PC-9 (cell line): ENCODE measurements around the gene KRT80. TPM values are rescaled to one million over a fixed set of nuclear protein-coding genes. Genes with fewer than 3 reads are reported as not detected.

Experiments
- BruUV-seq: library from RNA; stranded (reverse); fragments of 400-500 nt; replicated peaks from 2 replicates; lab custom pipeline; 2021; lab: Mats Ljungman, UMichigan
- CTCF ChIA-PET: fragments of 300-600 bp; sonication (Branson Sonifier 250); formaldehyde crosslinking; loops from one replicate; lab custom pipeline; 2022; ENCODE audit warnings: antibody characterized with exemption; lab: Charles Lee
- POLR2A ChIA-PET: fragments of 300-600 bp; sonication (Branson Sonifier 250); formaldehyde crosslinking; loops from one replicate; lab custom pipeline; 2022; ENCODE audit warnings: antibody characterized with exemption; ENCODE audit not compliant: unreplicated experiment; lab: Charles Lee
- DNase-seq, 2 experiments: peaks; one replicate each; pipeline versions ENCODE4 v3.0.0 to v3.0.0-alpha.2; 2015 to 2022; ENCODE audit warnings: mixed read lengths in 1 of 2
- H2AFZ ChIP-seq: fragments of 200-600 bp; sonication (generic); 2 replicates; pipeline ENCODE4 v1.8.1; 2017; ENCODE audit warnings: antibody characterized with exemption
- H3F3A ChIP-seq: fragments of 200-600 bp; sonication (generic); 2 replicates; pipeline ENCODE4 v1.8.1; 2017; ENCODE audit warnings: antibody characterized with exemption, mild to moderate bottlenecking, low read depth; ENCODE audit not compliant: insufficient read depth
- H3K27ac ChIP-seq: fragments of 200-600 bp; sonication (generic); 2 replicates; pipeline ENCODE4 v1.6.1; 2016; ENCODE audit warnings: mixed run types
- H3K27me3 ChIP-seq: fragments of 200-600 bp; sonication (generic); 2 replicates; pipeline ENCODE4 v1.6.1; 2016; ENCODE audit warnings: low read depth, mixed run types; ENCODE audit not compliant: insufficient read depth
- H3K36me3 ChIP-seq: fragments of 200-600 bp; sonication (generic); 2 replicates; pipeline ENCODE4 v1.6.1; 2016; ENCODE audit warnings: low read depth, mixed run types
- H3K4me1 ChIP-seq: fragments of 200-600 bp; sonication (generic); replicated peaks from 2 replicates; pipeline ENCODE4 v1.6.1; 2016; ENCODE audit warnings: mixed run types; ENCODE audit not compliant: insufficient read depth
- H3K4me2 ChIP-seq: fragments of 200-600 bp; sonication (generic); 2 replicates; pipeline ENCODE4 v1.6.1; 2017; ENCODE audit warnings: mixed run types
- H3K4me3 ChIP-seq: fragments of 200-600 bp; sonication (generic); 2 replicates; pipeline ENCODE4 v1.6.1; 2016; ENCODE audit warnings: mixed run types
- H3K79me2 ChIP-seq: fragments of 200-600 bp; sonication (generic); 2 replicates; pipeline ENCODE4 v1.6.1; 2017; ENCODE audit warnings: low read depth, mixed run types
- H3K9me2 ChIP-seq: fragments of 200-600 bp; sonication (generic); 2 replicates; pipeline ENCODE4 v1.8.1; 2017; ENCODE audit warnings: mild to moderate bottlenecking; ENCODE audit not compliant: insufficient read depth
- H3K9me3 ChIP-seq: fragments of 200-600 bp; sonication (generic); 2 replicates; pipeline ENCODE4 v1.8.1; 2016; ENCODE audit warnings: low read depth; ENCODE audit not compliant: insufficient read depth
- H4K20me1 ChIP-seq: fragments of 200-600 bp; sonication (generic); 2 replicates; pipeline ENCODE4 v1.8.1; 2017; ENCODE audit not compliant: insufficient read depth
- EZH2 ChIP-seq: fragments of 200-600 bp; sonication (generic); IDR thresholded peaks from 2 replicates; pipeline ENCODE4 v1.8.0; 2017; ENCODE audit warnings: antibody characterized with exemption, low read depth
- intact Hi-C: fragments of 100-400 bp; cut with micrococcal nuclease; formaldehyde crosslinking; loops from one replicate; pipeline ENCODE4 v1.10.0; 2022; ENCODE audit not compliant: unreplicated experiment
- total RNA-seq: library from RNA; stranded (reverse); gene quantifications from 2 replicates; pipeline ENCODE4 v1.2.3, GENCODE V29; 2021
- TF ChIP-seq, protein P1 (sequence below): fragments of 200-600 bp; sonication (generic); conservative IDR thresholded peaks from 2 replicates; pipeline ENCODE4 v1.6.1; 2017; ENCODE audit warnings: mixed run types, antibody characterized with exemption, mild to moderate bottlenecking, moderate library complexity

KRT80 gene
- total RNA-seq, 1 experiment from 2014 or later = 94.9 TPM

DNA sequence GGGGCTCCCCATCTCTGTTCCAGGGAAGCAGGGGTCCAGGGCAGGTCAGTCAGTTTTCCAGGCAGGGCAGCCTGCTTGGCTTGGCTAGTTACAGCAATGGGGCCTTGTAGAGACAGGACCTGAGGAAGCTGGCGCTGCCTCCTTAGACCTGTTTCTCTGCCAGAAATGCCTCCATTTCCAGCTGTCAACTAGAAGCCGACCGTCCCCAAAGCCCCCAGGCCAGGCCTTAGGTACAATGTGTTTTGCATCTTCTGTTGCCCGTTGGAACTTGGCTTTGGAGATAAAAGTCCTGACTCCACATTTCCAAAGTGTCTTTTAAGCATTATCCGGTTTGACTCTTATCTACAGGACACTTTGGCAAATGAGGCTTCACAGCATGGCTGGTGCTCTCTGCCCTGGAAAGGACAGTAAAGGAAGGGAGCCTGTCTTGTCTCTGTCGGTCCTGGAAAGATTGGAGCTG lies 42.6 kb downstream of the KRT80 start:
- peak overlapping the region; percentile 79 for H3K4me2 ChIP-seq
- DNase-seq = peak in 1 of 2 experiments; percentile 32
- H3K4me1 ChIP-seq = peaks cover 78% of the 10 kb centered on the region
- H3F3A ChIP-seq = peaks cover 77% of the 10 kb centered on the region
- H3K36me3 ChIP-seq = peaks cover 5% of the 10 kb centered on the region; the same call in 1 of the 2 replicates
- H3K9me3 ChIP-seq = no peaks in the 10 kb centered on the region
- no peak overlapping the region for H3K4me3 ChIP-seq
- CTCF ChIA-PET = interaction anchor here (0.6 to 1.3 kb wide), 3 partner anchors 8 to 730 kb away, joined by 4 to 7 read pairs (median 4); no protein-coding TSS in a partner anchor
- no peaks in the 10 kb centered on the region for H4K20me1 ChIP-seq
- no peaks in the 10 kb centered on the region for H3K27me3 ChIP-seq
- no peaks in the 10 kb centered on the region for H3K9me2 ChIP-seq
- POLR2A ChIA-PET = interaction anchor here (0.5 to 2.9 kb wide), 18 partner anchors 41 to 1121 kb away, joined by 3 to 51 read pairs (median 8); partner anchors contain the start of genes KRT8 and KRT80
- intact Hi-C loops = loop anchor here (5.0 kb wide), 3 partner anchors 293 to 778 kb away; no protein-coding TSS in a partner anchor
- no peak for TF ChIP-seq EZH2
- TF ChIP-seq, protein P1, sequence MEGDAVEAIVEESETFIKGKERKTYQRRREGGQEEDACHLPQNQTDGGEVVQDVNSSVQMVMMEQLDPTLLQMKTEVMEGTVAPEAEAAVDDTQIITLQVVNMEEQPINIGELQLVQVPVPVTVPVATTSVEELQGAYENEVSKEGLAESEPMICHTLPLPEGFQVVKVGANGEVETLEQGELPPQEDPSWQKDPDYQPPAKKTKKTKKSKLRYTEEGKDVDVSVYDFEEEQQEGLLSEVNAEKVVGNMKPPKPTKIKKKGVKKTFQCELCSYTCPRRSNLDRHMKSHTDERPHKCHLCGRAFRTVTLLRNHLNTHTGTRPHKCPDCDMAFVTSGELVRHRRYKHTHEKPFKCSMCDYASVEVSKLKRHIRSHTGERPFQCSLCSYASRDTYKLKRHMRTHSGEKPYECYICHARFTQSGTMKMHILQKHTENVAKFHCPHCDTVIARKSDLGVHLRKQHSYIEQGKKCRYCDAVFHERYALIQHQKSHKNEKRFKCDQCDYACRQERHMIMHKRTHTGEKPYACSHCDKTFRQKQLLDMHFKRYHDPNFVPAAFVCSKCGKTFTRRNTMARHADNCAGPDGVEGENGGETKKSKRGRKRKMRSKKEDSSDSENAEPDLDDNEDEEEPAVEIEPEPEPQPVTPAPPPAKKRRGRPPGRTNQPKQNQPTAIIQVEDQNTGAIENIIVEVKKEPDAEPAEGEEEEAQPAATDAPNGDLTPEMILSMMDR = no peak
- TSS peak; percentile 3 for BruUV-seq
- H3K27ac ChIP-seq = peak overlapping the region; percentile 100
- H2AFZ ChIP-seq = no peak overlapping the region
- H3K79me2 ChIP-seq = peaks cover 35% of the 10 kb centered on the region

DNA sequence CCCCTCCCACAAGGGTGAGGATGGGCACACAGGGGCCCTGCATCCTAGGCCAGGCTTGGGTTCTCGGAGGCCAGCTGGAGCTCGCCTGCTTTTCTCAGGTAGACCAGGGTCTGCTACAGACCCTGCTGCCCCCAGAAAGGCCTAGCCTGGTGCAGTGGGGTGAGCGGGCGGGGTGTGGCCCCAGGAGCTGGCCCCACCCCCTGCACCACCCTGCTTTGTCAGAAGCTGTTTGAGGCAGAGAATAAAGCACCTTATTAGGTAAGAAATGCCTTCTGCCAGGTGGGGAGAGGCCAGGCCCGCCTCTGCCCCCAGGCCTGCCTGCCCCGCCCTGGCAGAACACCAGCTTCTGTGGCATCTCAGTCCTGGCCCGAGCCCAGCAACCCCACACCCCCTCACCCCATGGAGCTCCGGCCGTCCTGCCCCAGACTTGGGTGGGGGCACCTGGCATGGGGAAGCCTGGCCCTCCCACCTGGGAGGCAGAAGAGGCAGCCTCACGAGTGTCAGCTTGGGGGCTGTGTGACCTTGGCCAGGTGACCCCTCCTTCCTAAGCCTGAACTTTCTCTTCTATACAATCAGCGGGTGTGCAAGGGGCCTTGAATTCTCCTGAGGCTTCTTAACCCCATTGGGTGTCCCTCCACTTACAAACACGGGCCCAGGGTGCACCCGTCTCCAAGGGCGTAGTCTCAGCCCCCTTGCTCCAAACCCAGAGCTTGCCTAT lies 43.2 kb downstream of the KRT80 start:
- TF ChIP-seq, protein P1 = no peak
- no peak for TF ChIP-seq EZH2
- CTCF ChIA-PET = interaction anchor here (0.5 to 1.3 kb wide), 5 partner anchors 9 to 731 kb away, joined by 3 to 7 read pairs (median 4); no protein-coding TSS in a partner anchor
- intact Hi-C loops = loop anchor here (1.0 to 5.0 kb wide), 5 partner anchors 44 to 822 kb away; partner anchors contain the start of gene KRT80
- no peaks in the 10 kb centered on the region for H3K9me2 ChIP-seq
- no peaks in the 10 kb centered on the region for H3K9me3 ChIP-seq
- BruUV-seq = no TSS peak
- H3K27me3 ChIP-seq = no peaks in the 10 kb centered on the region
- DNase-seq = peak; percentile 92 to 98
- H3K36me3 ChIP-seq = peaks cover 5% of the 10 kb centered on the region; the same call in 1 of the 2 replicates
- peak overlapping the region; percentile 100 for H3K27ac ChIP-seq
- peaks cover 78% of the 10 kb centered on the region for H3K4me1 ChIP-seq
- H3K4me3 ChIP-seq = peak overlapping the region; percentile 38; the same call in 1 of the 2 replicates
- H2AFZ ChIP-seq = no peak overlapping the region
- H3F3A ChIP-seq = peaks cover 76% of the 10 kb centered on the region
- H4K20me1 ChIP-seq = no peaks in the 10 kb centered on the region
- peaks cover 39% of the 10 kb centered on the region for H3K79me2 ChIP-seq
- H3K4me2 ChIP-seq = peak overlapping the region; percentile 79
- POLR2A ChIA-PET = interaction anchor here (0.5 to 2.9 kb wide), 39 partner anchors 37 to 1120 kb away, joined by 3 to 51 read pairs (median 5); partner anchors contain the start of genes EIF4B, KRT6B, KRT8 and KRT80

DNA sequence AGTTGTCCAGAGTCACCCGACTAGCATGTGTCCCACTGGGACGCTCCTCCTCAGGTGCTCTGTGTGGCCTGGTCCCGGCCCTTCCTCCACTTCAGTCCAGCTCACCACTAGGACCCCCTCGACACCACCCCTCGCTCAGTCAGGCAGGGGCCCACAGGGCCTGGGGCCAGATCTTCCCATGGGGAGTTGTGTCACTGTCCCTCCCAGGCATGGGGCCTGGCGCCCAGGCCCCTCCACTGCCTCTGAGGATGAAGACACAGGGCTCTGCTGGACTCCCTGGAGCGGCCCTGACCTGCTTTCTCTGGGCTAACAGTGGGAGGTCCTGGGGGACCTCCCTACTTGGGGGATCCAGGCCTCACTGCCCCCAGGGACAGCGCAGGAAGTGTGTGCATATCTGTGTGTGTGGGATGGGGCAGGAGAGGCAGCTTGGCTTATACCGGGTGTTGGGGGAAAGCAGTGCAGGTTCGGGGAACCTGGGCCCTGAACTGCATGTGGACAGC lies 43.8 kb downstream of the KRT80 start:
- CTCF ChIA-PET = interaction anchor here (0.5 to 1.3 kb wide), 5 partner anchors 9 to 726 kb away, joined by 3 to 10 read pairs (median 4); no protein-coding TSS in a partner anchor
- Histone ChIP-seq H3K27me3 (no peaks in the 10 kb centered on the region), H3K4me3 (peak overlapping the region; percentile 38; the same call in 1 of the 2 replicates), H4K20me1 (no peaks in the 10 kb centered on the region), H2AFZ (no peak overlapping the region), H3K4me1 (peaks cover 76% of the 10 kb centered on the region), H3K79me2 (peaks cover 39% of the 10 kb centered on the region), H3F3A (peaks cover 72% of the 10 kb centered on the region), H3K27ac (peak overlapping the region; percentile 100), H3K9me2 (no peaks in the 10 kb centered on the region), H3K4me2 (peak overlapping the region; percentile 79), H3K9me3 (no peaks in the 10 kb centered on the region), H3K36me3 (peaks cover 5% of the 10 kb centered on the region; the same call in 1 of the 2 replicates)
- POLR2A ChIA-PET = interaction anchor here (0.5 to 2.9 kb wide), 38 partner anchors 37 to 931 kb away, joined by 3 to 51 read pairs (median 7); partner anchors contain the start of genes EIF4B, KRT8, KRT80 and SPRYD3
- TSS peak; percentile 57 for BruUV-seq
- TF ChIP-seq EZH2 = no peak
- TF ChIP-seq, protein P1 = no peak
- intact Hi-C loops = loop anchor here (1.0 to 5.0 kb wide), 9 partner anchors 44 to 822 kb away; partner anchors contain the start of gene KRT80
- DNase-seq = peak; percentile 41 to 58
